Keratinocyte (primary cell): ENCODE measurements around the gene LSM14A. TPM values are rescaled to one million over a fixed set of nuclear protein-coding genes. Genes with fewer than 3 reads are reported as not detected.

Experiments used
- DNase-seq: peaks from one replicate; pipeline ENCODE4 v3.0.0-alpha.2; 2011; ENCODE audit warnings: low read depth, missing footprints, low spot score
- FAIRE-seq: peaks from 2 replicates; lab custom pipeline; 2011; peaks lifted over from hg19 to GRCh38; lab: Jason Lieb, UNC
- H2AFZ ChIP-seq: 2 replicates; pipeline ENCODE4 v1.6.0; 2012; ENCODE audit warnings: low read length, control low read depth, inconsistent platforms; ENCODE audit not compliant: control insufficient read depth
- H3K27ac ChIP-seq: 2 replicates; pipeline ENCODE4 v1.5.1; 2011; ENCODE audit warnings: low read length; ENCODE audit not compliant: control insufficient read depth, insufficient read depth
- H3K27me3 ChIP-seq: 3 replicates; pipeline ENCODE4 v1.6.0; 2011; ENCODE audit warnings: low read length; ENCODE audit not compliant: control insufficient read depth, insufficient read depth; ENCODE audit errors: extremely low read depth
- H3K36me3 ChIP-seq, 2 experiments: 2 replicates in 1 of 2; 3 replicates in 1 of 2; pipeline ENCODE4 v1.5.1; 2011; ENCODE audit warnings: low read length in 2 of 2, mild to moderate bottlenecking in 1 of 2; ENCODE audit not compliant: control insufficient read depth in 2 of 2, insufficient read depth in 2 of 2; ENCODE audit errors: extremely low read depth in 1 of 2
- H3K4me1 ChIP-seq: 3 replicates; pipeline ENCODE4 v1.5.1; 2011; ENCODE audit warnings: low read length; ENCODE audit not compliant: control insufficient read depth, insufficient read depth; ENCODE audit errors: extremely low read depth
- H3K4me2 ChIP-seq: 3 replicates; pipeline ENCODE4 v1.6.0; 2011; ENCODE audit warnings: low read depth, low read length; ENCODE audit not compliant: control insufficient read depth, insufficient read depth; ENCODE audit errors: extremely low read depth
- H3K4me3 ChIP-seq, 3 experiments: fragments of 200-600 bp in 1 of 3; sonication (generic) in 1 of 3; 2 replicates in 2 of 3; 3 replicates in 1 of 3; pipeline ENCODE4 v1.5.1; 2011 to 2016; ENCODE audit warnings: low read length in 3 of 3, mild to moderate bottlenecking in 3 of 3, control low read depth in 2 of 3, inconsistent platforms in 1 of 3, low read depth in 1 of 3, mixed read lengths in 1 of 3, mixed run types in 1 of 3, moderate library complexity in 1 of 3; ENCODE audit not compliant: control insufficient read depth in 2 of 3, insufficient read depth in 2 of 3; ENCODE audit errors: extremely low read depth in 1 of 3
- H3K79me2 ChIP-seq: 2 replicates; pipeline ENCODE4 v1.6.0; 2012; ENCODE audit warnings: low read length; ENCODE audit not compliant: control insufficient read depth, insufficient read depth
- H3K9ac ChIP-seq: 3 replicates; pipeline ENCODE4 v1.6.0; 2011; ENCODE audit warnings: low read length; ENCODE audit not compliant: control insufficient read depth, insufficient read depth; ENCODE audit errors: extremely low read depth
- H3K9me1 ChIP-seq: 3 replicates; pipeline ENCODE4 v1.6.0; 2011; ENCODE audit warnings: low read length; ENCODE audit not compliant: control insufficient read depth, insufficient read depth; ENCODE audit errors: extremely low read depth
- H3K9me3 ChIP-seq: 2 replicates; pipeline ENCODE4 v1.5.1; 2012; ENCODE audit warnings: low read depth, low read length; ENCODE audit not compliant: control insufficient read depth
- H4K20me1 ChIP-seq: 3 replicates; pipeline ENCODE4 v1.6.0; 2011; ENCODE audit warnings: low read length; ENCODE audit not compliant: control insufficient read depth, insufficient read depth; ENCODE audit errors: extremely low read depth
- EZH2 ChIP-seq: IDR thresholded peaks from one replicate; pipeline ENCODE4 v1.6.1; 2012; ENCODE audit warnings: inconsistent platforms, mild to moderate bottlenecking, low read length, moderate library complexity
- dilution Hi-C: fragments of 300-500 bp; cut with MboI; formaldehyde crosslinking; loops from one replicate; pipeline ENCODE4 v1.7.0; 2020; ENCODE audit warnings: low sequenced_read_pairs; ENCODE audit not compliant: extremely low pct_ligation_motif_present
- polyA plus RNA-seq, 5 experiments: library from polyadenylated mRNA; depleted of rRNA in 3 of 5; stranded (reverse) in 3 of 5; stranded (forward) in 1 of 5; unstranded in 1 of 5; fragments of >200 nt; gene quantifications; 1 replicate in 1 of 5; 2 replicates in 3 of 5; 3 replicates in 1 of 5; pipeline versions ENCODE4 v1.2.1 to v1.2.3, GENCODE V29; 2011 to 2012; ENCODE audit warnings: missing spikeins in 2 of 5, low read depth in 1 of 5, low replicate concordance in 1 of 5
- TF ChIP-seq, protein P1 (sequence below), 3 experiments: IDR thresholded peaks in 1 of 3; conservative IDR thresholded peaks in 1 of 3; optimal IDR thresholded peaks in 1 of 3; 2 replicates in 2 of 3; 3 replicates in 1 of 3; pipeline versions ENCODE3 to v1.5.1; 2011; ENCODE audit warnings: low read length in 3 of 3, mild to moderate bottlenecking in 3 of 3, moderate library complexity in 2 of 3, control low read depth in 1 of 3, inconsistent platforms in 1 of 3; ENCODE audit not compliant: insufficient read depth in 2 of 3; ENCODE audit errors: extremely low read depth in 1 of 3

The LSM14A gene
- polyA plus RNA-seq, 1 donor (not counting 4 experiments of a cell fraction or from before 2014, with no cell fraction given) = 103 TPM

DNA sequence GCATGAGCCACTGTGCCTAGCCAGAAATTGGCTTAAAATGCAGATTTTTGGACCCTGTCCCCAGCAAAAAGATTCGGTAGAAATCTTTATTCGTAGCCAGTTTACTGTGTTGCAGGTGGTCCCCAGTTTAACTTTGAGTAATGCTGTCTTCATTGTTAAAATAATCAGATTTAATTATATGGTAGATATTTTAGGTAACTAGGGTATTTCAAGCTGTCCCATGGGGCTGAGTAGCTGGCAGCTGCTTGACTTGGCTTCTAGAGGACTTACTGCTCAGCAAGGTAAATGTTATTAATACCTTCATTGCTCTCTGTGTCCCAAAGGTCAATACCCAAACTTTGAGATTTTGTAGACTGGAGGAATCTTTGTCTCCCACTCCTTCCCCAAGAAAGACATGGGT, 21.1 kb downstream of the LSM14A start:
- peaks cover 16% of the 10 kb centered on the region for H4K20me1 ChIP-seq
- no peak for DNase-seq
- H3K9me3 ChIP-seq = no peaks in the 10 kb centered on the region
- no peak for FAIRE-seq
- H3K4me3 ChIP-seq = no peak overlapping the region
- no peaks in the 10 kb centered on the region for H3K9me1 ChIP-seq
- peaks cover 63% of the 10 kb centered on the region for H3K79me2 ChIP-seq
- no peak overlapping the region for H2AFZ ChIP-seq
- H3K4me1 ChIP-seq = no peaks in the 10 kb centered on the region
- no peak overlapping the region for H3K27ac ChIP-seq
- H3K36me3 ChIP-seq = peaks cover 7 to 19% of the 10 kb centered on the region in 2 experiments
- no peak overlapping the region for H3K4me2 ChIP-seq
- no peak overlapping the region for H3K9ac ChIP-seq
- dilution Hi-C loops = no loop called here
- H3K27me3 ChIP-seq = no peaks in the 10 kb centered on the region
- TF ChIP-seq EZH2 = no peak
- TF ChIP-seq, protein P1, sequence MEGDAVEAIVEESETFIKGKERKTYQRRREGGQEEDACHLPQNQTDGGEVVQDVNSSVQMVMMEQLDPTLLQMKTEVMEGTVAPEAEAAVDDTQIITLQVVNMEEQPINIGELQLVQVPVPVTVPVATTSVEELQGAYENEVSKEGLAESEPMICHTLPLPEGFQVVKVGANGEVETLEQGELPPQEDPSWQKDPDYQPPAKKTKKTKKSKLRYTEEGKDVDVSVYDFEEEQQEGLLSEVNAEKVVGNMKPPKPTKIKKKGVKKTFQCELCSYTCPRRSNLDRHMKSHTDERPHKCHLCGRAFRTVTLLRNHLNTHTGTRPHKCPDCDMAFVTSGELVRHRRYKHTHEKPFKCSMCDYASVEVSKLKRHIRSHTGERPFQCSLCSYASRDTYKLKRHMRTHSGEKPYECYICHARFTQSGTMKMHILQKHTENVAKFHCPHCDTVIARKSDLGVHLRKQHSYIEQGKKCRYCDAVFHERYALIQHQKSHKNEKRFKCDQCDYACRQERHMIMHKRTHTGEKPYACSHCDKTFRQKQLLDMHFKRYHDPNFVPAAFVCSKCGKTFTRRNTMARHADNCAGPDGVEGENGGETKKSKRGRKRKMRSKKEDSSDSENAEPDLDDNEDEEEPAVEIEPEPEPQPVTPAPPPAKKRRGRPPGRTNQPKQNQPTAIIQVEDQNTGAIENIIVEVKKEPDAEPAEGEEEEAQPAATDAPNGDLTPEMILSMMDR (optimal IDR thresholded peaks at IDR 0.05 in 1 of 3, IDR thresholded peaks at IDR 0.05 in 1 of 3, conservative IDR thresholded peaks at IDR 0.05 in 1 of 3; ENCODE audit: extremely low read depth in 1 of 3, insufficient read depth in 2 of 3, low read length in 3 of 3) = no peak

DNA sequence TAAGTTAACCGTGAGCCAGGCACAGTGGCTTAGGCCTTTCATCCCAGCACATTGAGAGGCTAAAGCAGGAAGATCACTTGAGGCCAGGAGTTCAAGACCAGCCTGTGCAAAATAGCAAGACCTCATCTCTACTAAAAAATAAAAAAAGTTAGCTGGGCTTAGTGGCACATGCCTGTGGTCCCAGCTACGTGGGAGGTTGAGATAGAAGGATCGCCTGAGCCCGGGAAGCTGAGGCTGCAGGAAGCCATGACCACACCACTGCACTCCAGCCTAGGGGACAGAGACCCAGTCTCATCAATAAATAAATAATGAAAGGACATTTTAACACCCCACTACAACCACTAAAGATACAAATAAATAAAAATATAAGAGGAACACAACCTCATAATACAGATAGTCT, 21.6 kb downstream of the LSM14A start:
- H3K9me3 ChIP-seq = no peaks in the 10 kb centered on the region
- DNase-seq = no peak
- no peaks in the 10 kb centered on the region for H3K4me1 ChIP-seq
- FAIRE-seq = no peak
- H4K20me1 ChIP-seq = peaks cover 14% of the 10 kb centered on the region
- H3K27ac ChIP-seq = no peak overlapping the region
- H3K4me3 ChIP-seq = no peak overlapping the region
- no peak for TF ChIP-seq EZH2
- TF ChIP-seq, protein P1 (optimal IDR thresholded peaks at IDR 0.05 in 1 of 3, IDR thresholded peaks at IDR 0.05 in 1 of 3, conservative IDR thresholded peaks at IDR 0.05 in 1 of 3; ENCODE audit: extremely low read depth in 1 of 3, insufficient read depth in 2 of 3, low read length in 3 of 3) = no peak
- H2AFZ ChIP-seq = no peak overlapping the region
- no peak overlapping the region for H3K9ac ChIP-seq
- H3K79me2 ChIP-seq = peaks cover 59% of the 10 kb centered on the region
- H3K36me3 ChIP-seq = peaks cover 7 to 19% of the 10 kb centered on the region in 2 experiments
- H3K4me2 ChIP-seq = no peak overlapping the region
- no peaks in the 10 kb centered on the region for H3K9me1 ChIP-seq
- no peaks in the 10 kb centered on the region for H3K27me3 ChIP-seq
- dilution Hi-C loops = no loop called here
